HEK293 (cell line): ENCODE measurements around the gene CFAP99.

ENCODE experiments used
- CTCF ChIA-PET: fragments of 350-600 bp; formaldehyde crosslinking; extraction: SDS; loops from one replicate; lab custom pipeline; 2021; ENCODE audit warnings: antibody characterized with exemption; lab: Yijun Ruan, JAX
- POLR2A ChIA-PET: fragments of 300-600 bp; formaldehyde crosslinking; extraction: SDS; loops from one replicate; lab custom pipeline; 2020; ENCODE audit warnings: antibody characterized with exemption, inconsistent platforms; lab: Yijun Ruan, JAX
- H3K27ac ChIP-seq: fragments of 200-500 bp; sonication (Bioruptor generic); 2 replicates; pipeline ENCODE4 v1.5.1; 2014; ENCODE audit warnings: low read depth, low read length, control low read depth, inconsistent platforms; ENCODE audit errors: extremely low read depth
- H3K36me3 ChIP-seq, 2 experiments: fragments of 200-500 bp in 1 of 2; sonication (Bioruptor generic) in 1 of 2; 1 replicate in 1 of 2; 2 replicates in 1 of 2; pipeline ENCODE4 v1.5.1; 2014 to 2017; ENCODE audit warnings: inconsistent platforms in 2 of 2, low read length in 2 of 2; ENCODE audit not compliant: control insufficient read depth in 2 of 2, insufficient read depth in 1 of 2
- H3K4me1 ChIP-seq: fragments of 200-500 bp; sonication (Bioruptor generic); 2 replicates; pipeline ENCODE4 v1.5.1; 2014; ENCODE audit warnings: mild to moderate bottlenecking, low read length, inconsistent platforms; ENCODE audit not compliant: control insufficient read depth, insufficient read depth
- H3K4me3 ChIP-seq: 2 replicates; pipeline ENCODE4 v1.5.1; 2011; ENCODE audit warnings: low read depth, mild to moderate bottlenecking, control low read depth, low read length, moderate library complexity
- H3K9me3 ChIP-seq: fragments of 200-500 bp; sonication (Bioruptor generic); 2 replicates; pipeline ENCODE4 v1.5.1; 2014; ENCODE audit warnings: low read depth, low read length, inconsistent platforms; ENCODE audit not compliant: control insufficient read depth, insufficient read depth
- GLIS1 ChIP-seq: fragments of 450-650 bp; formaldehyde crosslinking; IDR thresholded peaks from 2 replicates; pipeline ENCODE4 v1.5.1; 2016; ENCODE audit warnings: missing biosample characterization, missing genetic modification characterization
- KLF17 ChIP-seq: fragments of 450-650 bp; formaldehyde crosslinking; IDR thresholded peaks from 2 replicates; pipeline ENCODE4 v1.5.1; 2016; ENCODE audit warnings: missing biosample characterization, missing genetic modification characterization
- MEIS1 ChIP-seq: sonication (generic); formaldehyde crosslinking; IDR thresholded peaks from 2 replicates; pipeline ENCODE4 v1.8.1; 2022; ENCODE audit warnings: missing genetic modification reagents, mild to moderate bottlenecking, borderline replicate concordance
- OSR2 ChIP-seq: fragments of 450-650 bp; formaldehyde crosslinking; IDR thresholded peaks from 2 replicates; pipeline ENCODE4 v1.5.1; 2016; ENCODE audit warnings: missing biosample characterization, missing genetic modification characterization
- RBAK ChIP-seq: fragments of 450-650 bp; formaldehyde crosslinking; IDR thresholded peaks from 2 replicates; pipeline ENCODE4 v1.5.1; 2016; ENCODE audit warnings: missing biosample characterization, missing genetic modification characterization
- TCF7L2 ChIP-seq: IDR thresholded peaks from 2 replicates; pipeline ENCODE4 v1.6.1; 2011; ENCODE audit warnings: low read depth, mild to moderate bottlenecking, inconsistent platforms, low read length, moderate library complexity, borderline replicate concordance
- TSHZ1 ChIP-seq: fragments of 450-650 bp; formaldehyde crosslinking; IDR thresholded peaks from 2 replicates; pipeline ENCODE4 v1.5.1; 2016; ENCODE audit warnings: missing biosample characterization, missing genetic modification characterization, borderline replicate concordance
- YY2 ChIP-seq: fragments of 450-650 bp; formaldehyde crosslinking; IDR thresholded peaks from 2 replicates; pipeline ENCODE4 v1.5.1; 2016; ENCODE audit warnings: missing biosample characterization, missing genetic modification characterization
- ZBTB26 ChIP-seq: fragments of 450-650 bp; formaldehyde crosslinking; optimal IDR thresholded peaks from 2 replicates; pipeline ENCODE3; 2016; ENCODE audit warnings: missing biosample characterization, mild to moderate bottlenecking, missing genetic modification characterization
- ZFHX2 ChIP-seq: fragments of 450-650 bp; formaldehyde crosslinking; conservative IDR thresholded peaks from 2 replicates; pipeline ENCODE4 v1.5.1; 2016; ENCODE audit warnings: missing biosample characterization, missing genetic modification characterization
- ZNF121 ChIP-seq: fragments of 450-650 bp; formaldehyde crosslinking; IDR thresholded peaks from 2 replicates; pipeline ENCODE4 v1.5.1; 2016; ENCODE audit warnings: missing biosample characterization, missing genetic modification characterization
- ZNF140 ChIP-seq: fragments of 450-650 bp; formaldehyde crosslinking; IDR thresholded peaks from 2 replicates; pipeline ENCODE4 v1.5.1; 2016; ENCODE audit warnings: missing biosample characterization, missing genetic modification characterization
- ZNF202 ChIP-seq: fragments of 450-650 bp; formaldehyde crosslinking; IDR thresholded peaks from 2 replicates; pipeline ENCODE4 v1.5.1; 2016; ENCODE audit warnings: missing biosample characterization, missing genetic modification characterization, borderline replicate concordance
- ZNF223 ChIP-seq: fragments of 450-650 bp; formaldehyde crosslinking; IDR thresholded peaks from 2 replicates; pipeline ENCODE4 v1.5.1; 2016; ENCODE audit warnings: missing biosample characterization, missing genetic modification characterization
- ZNF274 ChIP-seq, 2 experiments: fragments of 200-500 bp in 1 of 2; fragments of 450-650 bp in 1 of 2; sonication (Bioruptor generic) in 1 of 2; formaldehyde crosslinking in 1 of 2; IDR thresholded peaks; 2 replicates each; pipeline versions ENCODE4 v1.5.1 to v1.6.1; 2014 to 2016; ENCODE audit warnings: borderline replicate concordance in 1 of 2, inconsistent platforms in 1 of 2, low read length in 1 of 2, missing biosample characterization in 1 of 2, missing genetic modification characterization in 1 of 2
- ZNF292 ChIP-seq: fragments of 450-650 bp; formaldehyde crosslinking; IDR thresholded peaks from 2 replicates; pipeline ENCODE4 v1.5.1; 2016; ENCODE audit warnings: low read depth, missing biosample characterization, missing genetic modification characterization, borderline replicate concordance
- ZNF341 ChIP-seq: fragments of 450-650 bp; formaldehyde crosslinking; IDR thresholded peaks from 2 replicates; pipeline ENCODE4; 2016; ENCODE audit warnings: low read depth, missing biosample characterization, missing genetic modification characterization
- ZNF354C ChIP-seq: fragments of 450-650 bp; formaldehyde crosslinking; IDR thresholded peaks from 2 replicates; pipeline ENCODE4 v1.5.1; 2016; ENCODE audit warnings: missing biosample characterization, missing genetic modification characterization, low read depth, borderline replicate concordance
- ZNF391 ChIP-seq: fragments of 450-650 bp; formaldehyde crosslinking; IDR thresholded peaks from 2 replicates; pipeline ENCODE4 v1.5.1; 2016; ENCODE audit warnings: low read depth, missing biosample characterization, missing genetic modification characterization, borderline replicate concordance
- ZNF404 ChIP-seq: fragments of 450-650 bp; formaldehyde crosslinking; IDR thresholded peaks from 2 replicates; pipeline ENCODE4 v1.5.1; 2017; ENCODE audit warnings: missing biosample characterization, missing genetic modification characterization
- ZNF433 ChIP-seq: fragments of 450-650 bp; formaldehyde crosslinking; IDR thresholded peaks from 2 replicates; pipeline ENCODE4 v1.5.1; 2016; ENCODE audit warnings: missing biosample characterization, missing genetic modification characterization, low read depth
- ZNF501 ChIP-seq: fragments of 450-650 bp; formaldehyde crosslinking; IDR thresholded peaks from 2 replicates; pipeline ENCODE4 v1.5.1; 2016; ENCODE audit warnings: missing biosample characterization, missing genetic modification characterization
- ZNF529 ChIP-seq: fragments of 450-650 bp; formaldehyde crosslinking; IDR thresholded peaks from 2 replicates; pipeline ENCODE4 v1.5.1; 2017; ENCODE audit warnings: missing genetic modification characterization, missing biosample characterization; ENCODE audit not compliant: insufficient replicate concordance
- ZNF561 ChIP-seq: fragments of 450-650 bp; IDR thresholded peaks from 2 replicates; pipeline ENCODE4 v1.5.1; 2018; ENCODE audit warnings: missing biosample characterization, missing genetic modification characterization, borderline replicate concordance
- ZNF623 ChIP-seq: fragments of 450-650 bp; formaldehyde crosslinking; IDR thresholded peaks from 2 replicates; pipeline ENCODE4 v1.5.1; 2016; ENCODE audit warnings: missing biosample characterization, missing genetic modification characterization
- ZNF624 ChIP-seq: fragments of 450-650 bp; formaldehyde crosslinking; IDR thresholded peaks from 2 replicates; pipeline ENCODE4 v1.5.1; 2017; ENCODE audit warnings: missing biosample characterization, missing genetic modification characterization
- ZNF660 ChIP-seq: fragments of 450-650 bp; IDR thresholded peaks from 2 replicates; pipeline ENCODE4 v1.5.1; 2018; ENCODE audit warnings: missing biosample characterization, mild to moderate bottlenecking, missing genetic modification characterization
- ZNF837 ChIP-seq: fragments of 450-650 bp; formaldehyde crosslinking; IDR thresholded peaks from 2 replicates; pipeline ENCODE4 v1.5.1; 2016; ENCODE audit warnings: missing biosample characterization, missing genetic modification characterization

The CFAP99 gene

GRCh38 chr4:2438822-2439718 is 20.3 kb downstream of the CFAP99 start (continued):
- no peak for TF ChIP-seq ZNF274 (IDR thresholded peaks at IDR 0.05; ENCODE audit: low read length)
- TF ChIP-seq ZNF274 (tag by site-specific recombination; IDR thresholded peaks at IDR 0.05; ENCODE audit: borderline replicate concordance) = no peak
- TF ChIP-seq ZNF292 = no peak
- TF ChIP-seq KLF17 (tag by site-specific recombination) = no peak
- TF ChIP-seq ZNF404 (tag by site-specific recombination) = no peak
- TF ChIP-seq ZBTB26 = no peak
- no peak for TF ChIP-seq ZNF660 (tag by site-specific recombination)
- TF ChIP-seq ZFHX2 (tag by site-specific recombination) = peak; percentile 35; the same call in 1 of the 2 replicates
- no peak for TF ChIP-seq ZNF140 (tag by site-specific recombination)
- peak; percentile 64 for TF ChIP-seq GLIS1
- TF ChIP-seq TCF7L2 = no peak
- 0 out of 2 replicates have a peak, but pooled peaks have one; percentile 64 for TF ChIP-seq ZNF223 (tag by site-specific recombination)
- no peak for TF ChIP-seq ZNF624 (tag by site-specific recombination)
- TF ChIP-seq ZNF529 (tag by site-specific recombination) = no peak
- TF ChIP-seq, all 188 proteins: peak for 6

GRCh38 chr4:2441393-2442174 is 22.8 kb downstream of the CFAP99 start:
- no peaks in the 10 kb centered on the region for H3K4me1 ChIP-seq
- H3K9me3 ChIP-seq = no peaks in the 10 kb centered on the region
- CTCF ChIA-PET = interaction anchor here (0.5 to 2.0 kb wide), 24 partner anchors 9 to 221 kb away, joined by 3 to 14 read pairs (median 3); partner anchors contain the start of gene RNF4
- H3K4me3 ChIP-seq = no peak overlapping the region
- POLR2A ChIA-PET = interaction anchor here (0.6 to 1.5 kb wide), 2 partner anchors 27 to 63 kb away, joined by 3 read pairs; partner anchors contain the start of gene RNF4
- H3K27ac ChIP-seq = no peak overlapping the region
- no peaks in the 10 kb centered on the region for H3K36me3 ChIP-seq
- TF ChIP-seq TCF7L2 = no peak
- no peak for TF ChIP-seq ZNF660 (tag by site-specific recombination)
- TF ChIP-seq ZNF501 = no peak; the same call in 1 of the 2 replicates
- TF ChIP-seq YY2 = no peak
- no peak for TF ChIP-seq ZNF561 (tag by site-specific recombination)
- no peak for TF ChIP-seq ZNF391
- TF ChIP-seq OSR2 (tag by site-specific recombination) = no peak
- no peak for TF ChIP-seq ZNF354C
- TF ChIP-seq ZNF202 = no peak
- peak; percentile 55; the same call in 1 of the 2 replicates for TF ChIP-seq KLF17 (tag by site-specific recombination)
- TF ChIP-seq MEIS1 (CRISPR knock-in tag) = no peak
- TF ChIP-seq TSHZ1 = no peak
- TF ChIP-seq RBAK (tag by site-specific recombination) = no peak
- no peak for TF ChIP-seq ZNF623 (tag by site-specific recombination)
- TF ChIP-seq ZNF837 = no peak
- TF ChIP-seq ZNF433 (tag by site-specific recombination) = no peak
- TF ChIP-seq ZNF121 (tag by site-specific recombination) = no peak
- no peak for TF ChIP-seq ZNF341 (tag by site-specific recombination)
